Esophagus muscularis mucosa (tissue), 4 donors: ENCODE data around the gene CNTNAP2.

Source experiments
- CTCF ChIP-seq, 3 experiments: fragments of 200-600 bp in 2 of 3; fragments of 450-650 bp in 1 of 3; sonication (generic) in 2 of 3; IDR thresholded peaks; one replicate each; pipeline ENCODE4 v1.5.1; 2017 to 2019; ENCODE audit warnings: antibody characterized with exemption in 3 of 3, mild to moderate bottlenecking in 2 of 3, moderate library complexity in 1 of 3
- EP300 ChIP-seq: sonication (generic); formaldehyde crosslinking; IDR thresholded peaks from one replicate; pipeline ENCODE4 v1.6.1; 2017; ENCODE audit warnings: antibody characterized with exemption
- POLR2AphosphoS5 ChIP-seq, 2 donors: sonication (generic); formaldehyde crosslinking; IDR thresholded peaks; one replicate each; pipeline ENCODE4 v1.6.1; 2017; ENCODE audit warnings: antibody characterized with exemption in 2 of 2

- TF ChIP-seq CTCF (IDR thresholded peaks at IDR 0.05), result no peak
- no peak for TF ChIP-seq POLR2AphosphoS5 (IDR thresholded peaks at IDR 0.05)
- TF ChIP-seq EP300, result no peak
Measured at GRCh38 chr7:146731185-146731584, 614.6 kb downstream of the CNTNAP2 start.
